Esophagus muscularis mucosa (tissue), 4 donors: ENCODE measurements around the gene URB1. TPM values are rescaled to one million over a fixed set of nuclear protein-coding genes. Genes with fewer than 3 reads are reported as not detected.
A peak's percentile ranks its signal among the peaks of the same experiment; 100 is the strongest.

Experiments
- DNase-seq: peaks from one replicate; pipeline ENCODE4 v3.0.0-alpha.2; 2017; ENCODE audit errors: extremely low spot score
- H3K27ac ChIP-seq, 4 donors: fragments of 200-600 bp; sonication (generic); replicated peaks in 1 of 4; 1 replicate in 3 of 4; 2 replicates in 1 of 4; pipeline ENCODE4 v1.5.1; 2016 to 2019; ENCODE audit warnings: mild to moderate bottlenecking in 1 of 4
- H3K27me3 ChIP-seq, 4 donors: fragments of 200-600 bp; sonication (generic); one replicate each; pipeline versions ENCODE4 v1.5.1 to v1.6.0; 2016 to 2019
- H3K36me3 ChIP-seq, 4 donors: fragments of 200-600 bp; sonication (generic); one replicate each; pipeline ENCODE4 v1.5.1; 2016 to 2019
- H3K4me1 ChIP-seq, 4 donors: fragments of 200-600 bp; sonication (generic); one replicate each; pipeline ENCODE4 v1.5.1; 2016 to 2019
- H3K4me3 ChIP-seq, 4 donors: fragments of 200-600 bp; sonication (generic); 1 replicate in 2 of 4; 2 replicates in 2 of 4; pipeline ENCODE4 v1.5.1; 2016 to 2019; ENCODE audit warnings: mild to moderate bottlenecking in 4 of 4, moderate library complexity in 1 of 4
- H3K9me3 ChIP-seq, 4 donors: fragments of 200-600 bp; sonication (generic); 1 replicate in 3 of 4; 2 replicates in 1 of 4; pipeline ENCODE4 v1.5.1; 2016 to 2019
- CTCF ChIP-seq, 3 experiments: fragments of 200-600 bp in 2 of 3; fragments of 450-650 bp in 1 of 3; sonication (generic) in 2 of 3; IDR thresholded peaks; one replicate each; pipeline ENCODE4 v1.5.1; 2017 to 2019; ENCODE audit warnings: antibody characterized with exemption in 3 of 3, mild to moderate bottlenecking in 2 of 3, moderate library complexity in 1 of 3
- EP300 ChIP-seq: sonication (generic); formaldehyde crosslinking; IDR thresholded peaks from one replicate; pipeline ENCODE4 v1.6.1; 2017; ENCODE audit warnings: antibody characterized with exemption
- POLR2A ChIP-seq: fragments of 450-650 bp; IDR thresholded peaks from one replicate; pipeline ENCODE4 v1.6.1; 2017; ENCODE audit warnings: antibody characterized with exemption, moderate library complexity, mild to moderate bottlenecking, low read depth
- POLR2AphosphoS5 ChIP-seq, 2 donors: sonication (generic); formaldehyde crosslinking; IDR thresholded peaks; one replicate each; pipeline ENCODE4 v1.6.1; 2017; ENCODE audit warnings: antibody characterized with exemption in 2 of 2
- WGBS: methylation state at CpG from one replicate; pipeline ENCODE4 v1.1.5; 2018; 5-methylcytosine and 5-hydroxymethylcytosine counted together
- intact Hi-C: fragments of 100-400 bp; cut with DNase I; formaldehyde crosslinking; loops from one replicate; pipeline ENCODE4 v1.15.1; 2023
- total RNA-seq, 4 donors: library from RNA; depleted of rRNA; stranded (reverse); fragments of >200 nt; gene quantifications; one replicate each; pipeline versions ENCODE4 v1.1.0 to v1.2.1, GENCODE V29; 2016

URB1 gene
- total RNA-seq, 4 donors from 2014 or later, result 14.1 to 31.0 (median 22.4) TPM

DNA sequence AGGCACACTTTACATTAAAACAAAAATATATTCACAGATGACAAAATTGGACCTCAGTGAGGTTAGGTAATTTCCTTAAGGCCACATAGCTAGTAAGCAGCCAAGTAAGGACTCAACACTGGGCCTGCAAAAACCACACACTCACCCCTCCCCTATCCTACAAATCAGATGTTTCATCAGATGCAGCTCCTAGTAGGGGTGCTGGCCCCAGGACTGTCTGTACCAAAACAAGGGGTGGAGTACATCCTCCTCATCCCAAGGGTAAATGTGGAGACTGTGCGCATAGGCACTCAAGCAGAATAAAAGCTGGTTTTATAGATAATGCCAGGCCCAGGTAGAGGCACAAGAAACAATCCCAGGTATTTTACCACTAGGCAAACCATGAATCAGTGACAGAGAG is 25.7 kb downstream of the URB1 start:
- no peak overlapping the region for H3K4me3 ChIP-seq
- no peak for DNase-seq
- no peaks in the 10 kb centered on the region for H3K9me3 ChIP-seq
- H3K4me1 ChIP-seq, result peaks cover 23 to 45% (median 39%) of the 10 kb centered on the region in 4 donors
- TF ChIP-seq EP300, result no peak
- peak in 1 of 2 donors; percentile 9 for TF ChIP-seq POLR2AphosphoS5 (IDR thresholded peaks at IDR 0.05)
- TF ChIP-seq POLR2A, result no peak
- WGBS, result 100% methylated on average over 1 of the region's 1 CpG
- H3K27ac ChIP-seq, result peak overlapping the region in 2 of 4 donors; percentile 7 to 46
- intact Hi-C loops, result no loop called here
- peaks cover 31 to 87% (median 60%) of the 10 kb centered on the region in 4 donors for H3K36me3 ChIP-seq
- H3K27me3 ChIP-seq, result no peaks in the 10 kb centered on the region

GRCh38 chr21:32366191-32366590 is 26.6 kb downstream of the URB1 start:
- Histone ChIP-seq H3K27ac (peak overlapping the region in 1 of 4 donors; percentile 6), H3K27me3 (no peaks in the 10 kb centered on the region), H3K36me3 (peaks cover 39 to 93% (median 70%) of the 10 kb centered on the region in 4 donors), H3K4me3 (no peak overlapping the region), H3K4me1 (peaks cover 22 to 36% (median 30%) of the 10 kb centered on the region in 4 donors), H3K9me3 (no peaks in the 10 kb centered on the region)
- intact Hi-C loops, result no loop called here
- no peak for DNase-seq
- WGBS, result 82% methylated on average over 4 of the region's 4 CpGs
- TF ChIP-seq POLR2A (no peak), EP300 (no peak), POLR2AphosphoS5 (IDR thresholded peaks at IDR 0.05) (no peak), CTCF (IDR thresholded peaks at IDR 0.05) (no peak)

GRCh38 chr21:32364796-32365195 is 28.0 kb downstream of the URB1 start:
- Histone ChIP-seq H3K9me3 (no peaks in the 10 kb centered on the region), H3K4me3 (no peak overlapping the region), H3K36me3 (peaks cover 48 to 95% (median 84%) of the 10 kb centered on the region in 4 donors), H3K27me3 (no peaks in the 10 kb centered on the region), H3K4me1 (peaks cover 15 to 22% (median 18%) of the 10 kb centered on the region in 4 donors), H3K27ac (peak overlapping the region; percentile 31 to 65 (median 47))
- DNase-seq, result no peak
- 73% methylated on average over 4 of the region's 4 CpGs for WGBS
- no peak for TF ChIP-seq EP300
- TF ChIP-seq POLR2A, result no peak
- TF ChIP-seq POLR2AphosphoS5 (IDR thresholded peaks at IDR 0.05), result no peak
- TF ChIP-seq CTCF (IDR thresholded peaks at IDR 0.05), result no peak
- intact Hi-C loops, result no loop called here

- TF ChIP-seq CTCF (IDR thresholded peaks at IDR 0.05), result no peak
- TF ChIP-seq POLR2A, result no peak
- no peak for TF ChIP-seq EP300
- TF ChIP-seq POLR2AphosphoS5 (IDR thresholded peaks at IDR 0.05), result peak in 1 of 2 donors; percentile 50
- no peaks in the 10 kb centered on the region for H3K27me3 ChIP-seq
- H3K27ac ChIP-seq, result peak overlapping the region; percentile 31 to 65 (median 47)
- H3K36me3 ChIP-seq, result peaks cover 52 to 95% (median 88%) of the 10 kb centered on the region in 4 donors
- peaks cover 11 to 18% (median 17%) of the 10 kb centered on the region in 4 donors for H3K4me1 ChIP-seq
- intact Hi-C loops, result no loop called here
- DNase-seq, result no peak
- H3K9me3 ChIP-seq, result no peaks in the 10 kb centered on the region
- H3K4me3 ChIP-seq, result no peak overlapping the region
- 60% methylated on average over 5 of the region's 7 CpGs for WGBS
These were observed 28.4 kb downstream of the URB1 start for GRCh38 chr21:32364387-32364786.

GRCh38 chr21:32360401-32360975 is 32.3 kb downstream of the URB1 start:
- intact Hi-C loops, result no loop called here
- peaks cover 10 to 16% (median 11%) of the 10 kb centered on the region in 4 donors for H3K4me1 ChIP-seq
- no peaks in the 10 kb centered on the region for H3K9me3 ChIP-seq
- no peak overlapping the region for H3K4me3 ChIP-seq
- H3K27me3 ChIP-seq, result no peaks in the 10 kb centered on the region
- 95% methylated on average over 5 of the region's 5 CpGs for WGBS
- TF ChIP-seq EP300 (no peak), POLR2A (no peak), CTCF (IDR thresholded peaks at IDR 0.05) (no peak), POLR2AphosphoS5 (IDR thresholded peaks at IDR 0.05) (no peak)
- peaks cover 73 to 100% (median 91%) of the 10 kb centered on the region in 4 donors for H3K36me3 ChIP-seq
- DNase-seq, result no peak
- H3K27ac ChIP-seq, result no peak overlapping the region
